Measurements from ENCODE around the gene MGLL.

MGLL gene

DNA sequence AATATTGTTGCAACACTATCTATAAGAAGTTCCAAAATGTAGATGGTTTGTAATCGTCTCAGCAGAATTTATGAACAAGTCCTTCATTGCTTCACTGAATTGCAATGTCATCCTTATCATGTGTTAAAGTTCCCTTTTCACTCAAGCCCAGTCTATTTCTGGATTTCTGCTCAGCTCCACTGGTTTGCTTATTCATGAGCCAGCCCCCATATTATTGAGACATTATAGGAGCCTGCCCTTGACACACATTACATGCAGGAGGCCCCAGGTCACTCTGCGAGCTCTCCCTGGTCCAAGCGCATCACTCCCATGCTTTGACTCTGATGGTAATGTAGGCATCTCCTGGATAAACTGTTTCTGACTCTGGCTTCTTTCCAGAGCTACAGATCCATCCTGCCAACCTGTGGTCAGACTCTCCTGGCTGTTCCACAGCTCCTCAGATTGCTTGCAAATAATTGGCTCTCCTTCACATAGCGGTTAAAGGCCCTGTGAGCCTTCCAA is 92.7 kb downstream of the MGLL start:
- no peak for DNase-seq (ENCODE audit: low spot score)
- no peak for FAIRE-seq

DNA sequence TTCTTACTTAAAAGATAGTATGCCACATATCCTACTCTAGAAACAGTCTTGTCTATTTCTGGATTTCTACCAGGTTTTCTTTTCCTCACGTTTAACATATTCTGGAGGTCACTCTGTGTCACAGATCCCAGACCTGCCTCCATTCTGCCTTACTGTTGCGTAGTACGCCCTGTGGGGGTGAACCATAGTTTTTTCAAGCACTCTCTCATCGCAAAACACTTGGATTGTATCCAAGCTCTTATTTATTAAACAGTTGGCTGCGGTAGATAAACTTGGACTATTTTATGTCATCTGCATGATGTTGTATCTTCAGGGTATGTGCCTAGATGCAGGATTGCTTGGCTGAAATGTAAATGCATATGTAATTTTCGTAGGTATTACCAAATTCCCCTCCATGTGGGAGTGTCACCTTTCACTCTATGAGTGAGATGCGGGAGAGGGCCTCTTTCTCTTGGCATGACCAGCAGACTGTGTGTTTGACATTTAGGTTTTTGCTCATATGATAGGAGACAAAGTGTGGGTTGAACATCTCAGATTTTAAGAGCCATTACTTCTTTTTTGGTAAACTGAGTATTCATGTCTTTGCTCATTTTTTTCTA is 93.8 kb downstream of the MGLL start:
- no peak for FAIRE-seq

DNA sequence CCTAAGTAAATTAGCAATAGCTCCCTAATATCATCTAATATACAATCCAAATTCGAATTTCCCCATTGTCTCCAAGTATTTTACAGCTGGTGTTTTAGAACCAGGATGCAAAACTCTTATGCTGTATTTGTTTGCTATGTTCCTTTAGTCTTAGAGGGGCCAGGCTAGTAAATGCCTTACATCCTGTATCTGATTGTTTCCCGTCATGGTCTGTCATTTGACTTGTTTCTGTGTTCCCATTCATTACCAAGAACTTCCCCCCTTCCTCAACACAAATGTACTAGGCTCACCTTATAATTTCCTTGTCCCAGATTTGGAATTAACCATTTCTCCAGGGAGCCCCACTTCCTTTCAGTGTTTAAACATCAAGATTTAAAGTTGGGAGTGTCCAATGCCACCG is 95.4 kb downstream of the MGLL start:
- no peak for DNase-seq (ENCODE audit: low spot score)
- no peak for FAIRE-seq

More for the DNA sequence above, 93.8 kb downstream of the MGLL start:
- no peak for DNase-seq (ENCODE audit: low spot score)

DNA sequence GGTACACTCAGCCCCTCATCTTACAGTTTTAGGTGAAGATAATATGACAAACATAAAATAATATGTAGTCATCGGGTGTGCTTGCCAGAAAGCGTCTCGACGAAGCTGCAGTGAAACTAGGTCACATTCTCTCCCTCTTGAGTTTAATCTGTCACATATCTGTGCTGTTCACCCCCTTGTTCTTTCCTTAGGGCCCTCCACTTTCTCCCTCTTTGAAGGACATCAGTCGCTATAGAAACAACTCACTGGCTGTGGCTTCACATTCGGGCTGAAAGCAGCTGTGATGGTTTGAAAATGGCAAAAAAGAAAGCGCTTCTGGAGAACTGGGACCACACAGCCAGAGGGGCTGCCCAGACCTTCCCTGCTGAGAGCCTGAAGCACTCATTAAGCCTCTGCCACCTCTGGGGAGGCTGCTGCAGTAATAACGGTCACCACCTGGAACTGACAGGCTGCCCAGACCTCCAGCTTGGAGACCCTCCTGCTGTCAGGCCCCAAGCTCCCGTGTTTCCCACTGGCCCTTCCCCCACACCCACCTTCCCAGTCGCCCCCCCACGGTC is 99.2 kb downstream of the MGLL start:
- DNase-seq (ENCODE audit: low spot score) (no peak), FAIRE-seq (no peak)

DNA sequence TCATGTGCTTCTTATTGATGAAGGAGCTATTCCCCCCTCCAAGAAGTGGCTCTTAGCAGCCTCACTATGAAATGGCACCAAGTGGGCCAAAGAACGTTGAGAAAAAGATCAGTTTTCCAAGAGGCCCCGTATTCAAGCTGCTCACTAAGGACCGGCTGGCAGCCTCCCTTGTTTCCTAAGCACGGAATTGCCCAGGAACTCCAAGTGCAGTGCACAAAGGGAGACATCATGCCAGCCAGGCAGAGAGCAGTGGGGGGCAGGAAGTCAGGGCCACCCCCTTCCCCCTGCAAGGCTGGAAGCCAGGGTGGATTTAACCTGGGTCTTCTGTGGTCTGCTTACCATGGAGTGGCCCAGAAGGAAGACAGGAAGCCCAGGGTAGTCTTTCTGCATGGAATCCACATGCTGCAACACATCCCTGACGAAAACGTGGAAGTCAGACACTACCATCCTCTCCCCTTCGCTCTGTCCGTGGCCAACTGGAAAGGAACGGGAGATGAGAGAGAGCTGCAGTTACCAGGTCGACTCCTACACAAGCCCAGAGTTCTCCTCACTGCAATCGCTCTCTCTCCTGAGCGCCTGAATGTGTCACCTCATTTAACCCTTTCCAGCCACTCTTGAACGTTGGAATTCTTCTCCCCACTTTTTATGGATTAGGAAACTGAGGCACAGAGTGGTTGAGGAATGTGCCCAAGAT is 100.1 kb downstream of the MGLL start:
- DNase-seq (ENCODE audit: low spot score) (no peak), FAIRE-seq (no peak)

DNA sequence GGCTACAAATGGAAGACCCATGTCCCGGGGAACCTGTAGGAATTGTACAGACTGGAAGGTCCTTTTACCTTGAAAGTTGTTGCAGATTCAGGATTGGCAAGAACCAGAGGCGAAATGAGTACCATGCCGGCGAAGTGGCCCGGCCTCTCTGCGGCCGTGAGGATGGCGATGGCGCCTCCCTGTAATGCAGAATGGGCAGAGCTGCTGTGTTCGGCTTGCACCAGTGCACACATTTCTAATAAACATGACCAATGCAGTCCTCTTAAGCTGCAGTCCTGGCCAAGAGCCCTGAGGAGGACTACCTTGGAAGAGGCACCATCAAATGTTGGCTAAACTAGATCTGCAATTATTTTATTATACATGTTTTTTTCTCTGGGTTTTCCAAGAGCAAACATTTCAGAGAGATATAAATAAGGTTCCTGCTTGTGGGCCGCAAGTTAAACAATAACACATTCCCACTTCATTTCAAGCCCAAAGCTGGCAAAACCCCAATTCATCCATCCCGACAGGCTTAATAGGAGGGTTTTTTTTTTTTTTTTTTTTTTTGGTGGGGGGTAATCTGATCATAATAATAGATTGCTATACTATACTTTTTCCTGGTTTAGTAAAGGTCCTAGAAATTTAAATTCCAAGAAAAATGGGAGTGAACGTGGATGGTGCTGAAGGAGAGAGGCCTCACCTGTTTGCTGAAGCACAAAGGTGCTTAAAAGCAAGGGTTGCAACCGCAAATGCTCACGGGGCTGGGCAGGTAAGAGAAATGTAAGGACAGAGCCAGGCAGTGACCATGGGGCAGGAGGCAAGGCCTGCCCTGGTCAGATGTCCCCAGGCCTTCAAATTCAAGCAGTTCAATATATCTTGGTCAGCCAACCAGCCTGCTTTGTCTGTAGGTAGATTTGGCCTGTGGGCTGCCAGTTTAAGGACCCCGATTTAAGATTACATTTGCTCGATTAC is 101.1 kb downstream of the MGLL start:
- FAIRE-seq: no peak
- DNase-seq (ENCODE audit: low spot score): no peak

DNA sequence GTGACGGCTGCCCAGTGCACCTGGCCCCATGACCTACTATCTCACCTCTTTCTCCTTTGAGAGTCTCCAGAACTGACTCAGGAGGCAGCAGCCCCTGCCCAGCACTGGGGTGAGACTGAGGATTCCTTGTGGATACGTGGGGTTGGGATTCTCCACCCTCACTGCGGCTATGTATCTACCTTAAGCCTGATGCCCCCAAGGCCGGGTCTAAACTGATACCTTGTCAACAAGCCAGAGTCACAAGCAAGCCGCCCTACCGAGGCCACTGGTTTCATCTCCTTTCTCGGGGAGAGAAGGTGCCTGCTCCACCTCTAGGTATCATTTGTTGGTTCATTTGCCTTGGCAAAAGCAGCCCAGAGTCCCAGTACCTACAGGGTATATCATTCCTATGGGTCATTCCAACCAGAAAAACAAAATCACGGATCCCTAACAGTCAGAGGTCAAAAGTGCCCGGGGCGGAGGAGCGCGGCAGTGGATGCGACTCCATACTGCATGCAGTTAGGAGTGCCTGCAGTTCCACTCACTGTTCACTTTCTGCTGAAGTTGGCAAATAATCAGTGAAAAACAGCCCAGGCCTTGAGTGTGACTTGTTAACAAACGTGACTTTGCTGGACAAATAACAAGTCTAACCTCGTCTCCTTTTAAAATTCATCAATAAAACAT is 102.0 kb downstream of the MGLL start:
- FAIRE-seq (no peak), DNase-seq (ENCODE audit: low spot score) (no peak)

DNA sequence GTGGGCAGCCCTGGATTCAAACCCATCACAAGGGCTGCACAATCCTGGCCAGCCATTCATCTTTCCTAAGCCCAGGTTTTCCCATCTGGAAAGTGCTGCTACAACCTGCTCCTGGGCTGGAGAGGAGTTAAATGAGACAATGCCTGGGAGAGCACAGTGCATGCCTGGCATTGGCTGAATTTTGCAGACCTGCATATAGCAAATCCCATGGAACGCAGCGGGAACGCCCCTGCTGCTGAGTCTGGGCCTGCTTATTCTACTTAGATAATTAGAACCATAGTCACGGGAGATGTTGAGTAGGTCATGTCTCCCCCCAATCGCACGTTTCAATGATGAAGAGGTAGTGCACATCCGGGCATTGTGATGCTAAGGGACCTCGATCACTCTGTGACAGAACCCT is 102.9 kb downstream of the MGLL start:
- DNase-seq (ENCODE audit: low spot score) (no peak), FAIRE-seq (no peak)

DNA sequence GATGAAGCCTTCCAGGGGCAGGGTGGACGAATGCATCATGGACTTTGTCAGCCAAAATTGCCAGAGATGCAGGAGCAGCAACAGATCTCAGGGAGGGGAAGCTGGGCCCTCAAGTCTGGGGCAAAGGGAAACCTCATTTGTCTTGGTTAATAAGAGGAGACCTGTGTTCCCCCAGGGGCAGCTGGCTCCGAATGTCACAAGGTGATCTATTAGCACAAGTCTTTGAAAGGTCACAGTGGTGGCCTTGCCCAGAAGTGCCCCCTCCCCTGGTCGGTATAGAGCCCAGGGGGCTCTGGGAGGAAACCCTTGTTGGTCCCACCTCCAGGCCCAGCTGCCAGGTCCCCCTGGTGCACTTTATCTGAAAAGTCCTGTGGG is 103.4 kb downstream of the MGLL start:
- DNase-seq (ENCODE audit: low spot score) (no peak), FAIRE-seq (no peak)

DNA sequence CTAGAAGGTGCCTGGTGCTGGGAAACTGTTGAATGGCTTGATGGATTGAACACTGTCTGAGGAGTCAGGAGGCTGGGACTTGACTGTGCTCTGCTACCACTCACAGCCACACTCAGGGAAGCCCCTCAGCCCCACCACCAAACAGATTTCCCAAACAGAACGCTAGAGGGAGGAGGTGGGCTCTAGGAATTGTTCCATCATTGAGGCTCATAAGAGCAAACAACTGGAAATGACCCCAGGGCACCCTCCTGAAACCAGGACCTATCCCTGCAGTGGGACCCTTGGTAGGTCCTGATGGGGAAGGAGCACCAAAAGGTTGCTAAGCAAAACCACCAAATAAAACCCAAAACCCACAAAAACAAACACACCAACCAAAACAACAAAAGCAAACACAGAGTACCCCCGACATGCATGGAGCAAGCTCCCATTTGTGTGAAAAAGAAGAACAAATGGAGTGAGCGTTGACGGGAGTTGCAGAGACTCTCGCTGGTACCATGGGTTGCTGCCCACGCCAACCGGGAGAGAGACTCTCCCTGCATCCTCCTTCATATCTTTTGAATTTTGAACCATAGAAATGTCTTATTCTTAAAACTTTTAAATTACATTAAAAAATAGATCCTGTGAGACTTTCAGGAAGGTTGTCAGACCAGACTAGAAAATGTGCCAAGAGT is 103.9 kb downstream of the MGLL start:
- DNase-seq (ENCODE audit: low spot score): no peak
- no peak for FAIRE-seq

DNA sequence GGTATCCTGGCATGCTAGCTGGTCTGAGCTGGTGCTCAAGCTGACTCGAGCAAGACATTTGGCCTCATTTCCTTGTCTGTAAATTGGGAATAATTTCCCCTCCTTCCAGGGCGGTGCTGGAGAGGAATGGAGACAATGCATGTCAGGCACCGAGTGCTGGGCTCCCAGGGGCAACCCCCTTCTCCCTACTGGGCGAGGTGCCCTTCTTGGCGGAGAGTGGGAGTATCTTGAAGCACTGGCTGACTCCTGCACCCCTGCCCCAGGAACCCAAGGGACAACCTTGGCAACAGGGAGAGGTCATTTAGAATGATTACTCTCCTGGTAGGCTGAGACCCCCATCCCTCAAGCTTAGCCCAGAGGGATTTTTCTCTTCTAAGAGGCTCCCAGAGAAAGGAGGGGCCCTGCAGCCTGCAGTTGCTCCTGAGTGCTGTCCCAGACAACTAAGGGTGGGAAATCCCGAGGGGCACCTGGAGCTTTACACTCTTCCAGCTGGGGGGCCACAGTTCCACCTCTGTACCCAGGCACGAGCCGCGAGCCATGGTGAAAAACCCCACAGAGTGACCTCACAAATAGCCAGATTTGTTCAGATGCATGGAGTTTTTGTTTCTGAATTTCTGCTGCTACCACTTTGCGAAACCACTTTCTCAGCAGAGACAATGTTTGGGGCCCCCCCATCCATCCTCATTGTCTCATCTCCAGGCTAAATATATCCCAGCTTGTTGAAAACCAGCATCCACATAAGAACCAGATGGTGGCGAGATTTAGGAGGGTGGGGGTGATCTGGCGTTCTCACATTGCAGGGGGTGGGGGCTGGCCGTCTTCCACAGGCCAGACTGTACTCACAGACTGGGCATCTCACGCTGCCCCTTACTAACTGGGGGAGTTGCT is 104.7 kb downstream of the MGLL start:
- FAIRE-seq: no peak
- no peak for DNase-seq (ENCODE audit: low spot score)

DNA sequence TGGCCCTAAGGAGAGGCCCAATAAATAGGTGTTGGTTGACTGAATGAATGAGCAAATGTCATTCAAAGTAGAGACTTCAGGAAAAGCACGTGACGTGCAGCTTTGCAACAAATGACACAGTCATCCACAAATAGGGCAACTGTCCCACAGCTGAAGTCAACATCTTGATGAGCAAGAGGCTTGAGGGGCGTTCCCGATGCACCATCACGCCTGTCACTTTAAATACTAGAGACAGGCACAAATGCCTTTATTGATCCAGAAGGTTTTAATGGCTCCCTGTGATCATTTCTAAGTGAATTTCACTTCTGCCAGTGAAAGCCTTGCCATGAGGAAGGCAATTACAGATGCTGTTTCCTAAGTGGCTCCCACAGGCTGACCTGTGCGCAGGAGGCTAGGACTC is 105.9 kb downstream of the MGLL start:
- FAIRE-seq (no peak), DNase-seq (ENCODE audit: low spot score) (no peak)

DNA sequence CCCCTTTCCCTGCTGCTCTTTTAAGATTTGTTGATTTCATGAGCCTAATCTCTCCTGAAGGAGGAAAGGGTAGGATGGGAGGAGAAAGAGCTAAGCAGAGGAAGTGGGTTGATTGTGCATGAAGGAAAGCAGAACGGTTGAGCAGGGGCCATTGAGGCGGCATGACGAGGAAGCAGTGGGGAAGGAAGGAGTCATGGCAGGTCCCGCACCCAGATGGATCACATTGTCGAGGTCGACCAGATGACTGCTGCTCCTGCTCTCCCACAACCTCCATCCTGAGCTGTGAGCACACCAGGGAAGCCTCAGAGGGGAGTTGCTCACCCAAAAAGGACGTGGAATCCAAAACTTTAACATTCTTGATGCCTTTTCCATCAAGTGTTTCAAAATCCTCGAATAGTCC is 106.8 kb downstream of the MGLL start:
- DNase-seq (ENCODE audit: low spot score) (no peak), FAIRE-seq (no peak)

DNA sequence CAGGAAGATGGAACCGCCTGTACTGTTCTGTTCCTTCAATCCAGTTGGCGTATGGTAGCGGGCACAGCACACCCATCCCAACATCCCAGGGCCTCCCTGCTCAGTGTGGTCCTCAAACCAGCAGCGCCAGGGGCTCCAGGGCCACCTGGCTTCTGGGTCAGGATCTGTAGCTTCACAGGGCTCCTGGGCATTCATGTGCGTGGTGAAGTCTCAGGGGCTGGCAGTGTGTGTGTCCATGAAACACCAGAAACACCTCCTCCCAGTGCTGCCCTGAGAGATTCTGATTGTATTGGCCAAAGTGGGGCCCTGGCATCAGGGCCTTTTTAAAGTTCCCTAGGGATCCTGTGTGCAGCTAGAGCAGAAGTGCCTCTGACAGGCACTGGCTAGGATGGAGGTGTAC is 107.4 kb downstream of the MGLL start:
- DNase-seq (ENCODE audit: low spot score): no peak
- FAIRE-seq: no peak

DNA sequence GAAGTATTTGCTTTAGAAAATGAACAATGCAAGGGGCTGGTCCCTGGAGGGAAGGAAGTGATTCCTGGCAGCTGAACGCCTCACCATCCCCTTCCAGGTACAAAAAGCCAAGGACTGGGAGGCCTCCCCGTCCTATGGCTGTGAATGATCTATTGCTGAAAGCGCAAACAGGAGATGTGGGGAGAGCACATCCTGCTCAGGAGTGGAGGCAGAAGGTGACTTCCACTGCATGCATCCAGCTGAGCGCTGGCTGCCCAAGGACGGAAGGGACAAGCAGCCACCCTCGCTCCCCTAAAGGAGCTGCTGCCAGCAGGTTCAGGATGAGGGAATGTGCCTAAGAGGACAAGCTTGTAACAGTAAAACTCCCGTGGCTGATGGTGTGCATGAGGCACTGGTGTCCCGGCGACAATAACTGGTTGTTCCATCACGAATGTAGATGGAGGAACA is 108.2 kb downstream of the MGLL start:
- DNase-seq (ENCODE audit: low spot score): no peak

DNA sequence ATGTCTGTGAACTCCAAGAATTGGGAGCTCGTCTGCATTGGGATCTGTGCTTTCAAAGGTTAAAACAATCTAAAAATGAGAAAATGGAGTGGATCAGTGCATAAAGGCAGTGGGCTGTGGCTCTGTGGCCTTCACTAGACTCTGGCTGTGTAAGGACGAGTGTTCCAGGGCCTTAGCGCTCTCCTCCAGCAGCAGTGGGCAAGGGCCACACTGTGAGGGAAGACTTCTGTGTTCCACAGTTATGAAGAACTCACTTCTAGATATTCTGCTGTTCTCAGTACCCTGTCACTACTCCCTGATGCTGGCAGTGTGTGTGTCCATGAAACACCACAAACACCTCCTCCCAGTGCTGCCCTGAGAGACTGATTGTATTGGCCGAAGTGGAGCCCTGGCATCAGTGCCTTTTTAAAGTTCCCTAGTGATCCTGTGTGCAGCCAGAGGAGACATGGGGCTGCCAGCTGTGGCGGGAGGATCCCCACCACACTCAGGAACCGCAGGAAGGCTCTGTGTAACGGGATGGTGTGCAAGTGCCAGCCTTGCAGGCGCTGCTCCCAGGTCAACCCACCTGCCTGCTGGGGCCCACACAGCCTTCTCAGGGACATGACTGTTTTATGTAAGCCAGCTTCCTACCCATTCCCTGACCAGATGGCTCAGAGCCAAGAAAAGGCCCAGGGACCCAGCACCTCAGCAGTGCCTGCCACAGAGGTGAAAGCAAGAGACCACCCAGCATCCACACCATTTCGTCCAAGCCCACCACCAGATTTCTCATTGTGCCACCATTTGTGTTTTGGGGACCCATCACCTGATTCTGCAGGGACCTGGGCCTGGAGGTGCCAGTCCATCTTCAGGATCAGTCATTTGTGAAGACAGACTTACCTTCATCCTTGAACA is 109.2 kb downstream of the MGLL start:
- FAIRE-seq (no peak), DNase-seq (ENCODE audit: low spot score) (no peak)

More for the DNA sequence above, 108.2 kb downstream of the MGLL start:
- no peak for FAIRE-seq

DNA sequence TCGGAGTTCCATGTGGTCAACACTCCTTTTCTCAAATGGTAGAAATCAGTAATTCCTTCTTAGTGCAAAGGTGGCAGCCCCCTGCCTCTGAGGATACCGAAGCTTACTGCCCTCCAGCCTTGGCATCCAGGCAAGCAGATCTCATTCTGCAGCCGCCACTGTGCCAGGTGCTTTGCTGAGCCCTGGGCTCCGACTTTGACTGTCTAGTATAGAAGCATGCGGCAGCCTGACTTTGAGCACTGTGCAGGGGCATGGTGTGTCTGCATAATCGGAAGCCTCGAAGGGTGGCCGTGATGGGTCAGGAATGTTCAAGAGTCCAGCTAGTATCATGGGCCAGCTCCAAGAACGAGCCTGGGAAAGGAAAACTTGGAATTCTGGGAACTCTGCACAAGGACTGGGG is 109.9 kb downstream of the MGLL start:
- no peak for FAIRE-seq

DNA sequence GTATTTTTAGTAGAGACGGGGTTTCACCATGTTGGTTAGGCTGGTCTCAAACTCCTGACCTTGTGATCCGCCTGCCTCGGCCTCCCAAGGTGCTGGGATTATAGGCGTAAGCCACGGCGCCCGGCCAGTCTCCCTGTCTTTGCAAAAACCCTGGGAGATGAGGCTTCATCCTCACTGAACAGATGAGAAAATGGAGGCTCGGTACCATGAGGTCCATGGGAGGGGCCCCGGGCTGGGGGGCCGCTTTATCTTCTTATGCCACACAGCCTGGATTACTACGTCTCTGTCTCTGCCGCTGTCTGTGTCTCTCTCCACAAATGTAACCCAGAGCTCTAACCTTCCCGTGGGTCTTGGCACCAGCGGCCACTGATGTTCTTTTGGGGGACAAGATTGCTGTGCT is 110.4 kb downstream of the MGLL start:
- no peak for FAIRE-seq
- DNase-seq (ENCODE audit: low spot score): no peak

More for the DNA sequence above, 109.9 kb downstream of the MGLL start:
- no peak for DNase-seq (ENCODE audit: low spot score)

Data from RCC 7860 (cell line).